Measurements from ENCODE around the gene ASTN2. TPM values are rescaled to one million over a fixed set of nuclear protein-coding genes. Genes with fewer than 3 reads are reported as not detected.

The ASTN2 gene
- total and polyA plus RNA-seq, 9 of the 15 experiments (the other 6 are each of a cell fraction or from before 2014, with no cell fraction given): 0.56 to 3.5 (median 1.9) TPM

DNA sequence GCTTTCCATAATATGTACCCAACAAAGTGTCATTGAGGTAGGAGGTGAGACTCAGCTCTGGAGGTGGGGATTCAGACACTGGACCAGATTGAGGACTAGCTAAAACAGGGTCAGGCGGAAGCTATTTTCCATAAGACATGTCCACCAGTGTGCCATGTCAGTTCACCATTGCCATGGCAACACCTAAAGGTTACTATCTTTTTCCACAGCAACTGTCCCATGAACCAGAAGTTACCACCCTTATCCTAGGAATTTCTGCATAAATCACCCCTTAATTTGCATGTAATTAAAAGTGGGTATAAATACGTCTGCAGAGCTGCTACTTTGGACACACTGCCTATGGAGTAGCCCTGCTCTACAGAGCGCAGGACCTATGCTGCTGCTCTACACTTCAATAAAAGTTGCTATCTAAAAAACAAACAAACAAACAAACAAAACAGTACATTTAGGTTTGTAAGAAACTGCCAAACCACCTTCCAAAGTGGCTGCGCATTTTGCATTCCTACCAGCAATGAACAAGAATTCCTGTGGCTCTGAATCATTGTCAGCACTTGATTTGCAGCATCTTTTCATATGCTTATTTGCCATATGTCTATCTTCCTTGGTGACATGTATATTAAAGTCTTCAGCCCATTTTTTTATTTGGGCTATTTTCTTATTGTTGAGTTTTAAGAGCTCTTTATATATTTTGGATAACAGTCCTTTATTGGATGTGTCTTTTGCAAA lies 745.7 kb downstream of the ASTN2 start:
- TF ChIP-seq RFX1 (IDR thresholded peaks at IDR 0.05) (0 out of 2 replicates have a peak, but pooled peaks have one; percentile 19), BMI1 (IDR thresholded peaks at IDR 0.05; ENCODE audit: low read length) (no peak)
- WGBS (ENCODE audit: insufficient coverage, low coverage, missing lambda C conversion rate): 13% methylated on average over 4 of the region's 4 CpGs
- DNase-seq (ENCODE audit: extremely low read depth in 1 of 4, low spot score in 3 of 4) (no peak), ATAC-seq (no peak), FAIRE-seq (no peak)
- H3K27me3 ChIP-seq (ENCODE audit: control insufficient read depth in 2 of 2, insufficient read depth in 2 of 2, low read length in 2 of 2): no peaks in the 10 kb centered on the region
- H3K27ac ChIP-seq (ENCODE audit: extremely low read depth, low read depth, low read length): no peak overlapping the region
- no peak overlapping the region for H3K9ac ChIP-seq (ENCODE audit: insufficient read depth in 1 of 2, low read depth in 2 of 2, low read length in 2 of 2)
- no peaks in the 10 kb centered on the region for H4K20me1 ChIP-seq (replicated peaks; ENCODE audit: control insufficient read depth, insufficient read depth, low read length)
- no peaks in the 10 kb centered on the region for H3K36me3 ChIP-seq (ENCODE audit: control insufficient read depth, insufficient read depth, low read length)
- in situ Hi-C loops (cut with MboI) (no loop called here), intact Hi-C loops (cut with micrococcal nuclease) (no loop called here)
- POLR2A ChIA-PET: interaction anchor here (0.7 kb wide), 1 partner anchor 19 kb away, joined by 3 read pairs; no protein-coding TSS in a partner anchor
- H2AFZ ChIP-seq (ENCODE audit: low read depth, low read length): no peak overlapping the region
- no peak overlapping the region for H3K4me2 ChIP-seq (ENCODE audit: insufficient read depth, low read length)
- no peaks in the 10 kb centered on the region for H3K4me1 ChIP-seq (replicated peaks in 1 of 2; ENCODE audit: control insufficient read depth in 2 of 2, insufficient read depth in 2 of 2, low read length in 2 of 2)
- CTCF ChIA-PET (ENCODE audit: low intra/inter-chr PET ratio): no interaction called here
- no peak overlapping the region for H3K4me3 ChIP-seq
- no TSS peak for BruUV-seq (replicated peaks)
- H3K9me1 ChIP-seq (ENCODE audit: control insufficient read depth, insufficient read depth, low read length): no peaks in the 10 kb centered on the region
- no peaks in the 10 kb centered on the region for H3K9me3 ChIP-seq (replicated peaks; ENCODE audit: control insufficient read depth, insufficient read depth, low read depth, low read length)
- no peaks in the 10 kb centered on the region for H3K79me2 ChIP-seq (ENCODE audit: control insufficient read depth, insufficient read depth, low read length)

DNA sequence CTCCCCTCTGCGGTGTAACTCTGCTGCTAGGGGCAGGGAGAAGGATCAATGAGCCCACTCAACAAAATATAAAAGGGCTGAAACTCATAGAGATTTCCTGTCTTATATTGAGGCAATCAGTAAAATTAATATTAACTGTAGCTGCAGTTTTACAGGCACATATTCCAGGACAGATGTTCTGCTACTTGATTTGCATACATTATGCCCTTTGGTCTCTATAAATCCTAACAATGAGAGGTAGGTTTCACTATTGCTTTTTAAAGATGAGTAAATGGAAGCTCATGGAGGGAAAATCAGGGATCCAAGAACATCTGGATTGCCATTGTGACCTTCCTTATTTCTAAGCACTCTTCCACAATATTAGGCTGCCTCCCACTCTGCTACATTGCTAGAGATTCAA lies 751.3 kb downstream of the ASTN2 start:
- Histone ChIP-seq H3K9ac (ENCODE audit: insufficient read depth in 1 of 2, low read depth in 2 of 2, low read length in 2 of 2) (no peak overlapping the region), H2AFZ (ENCODE audit: low read depth, low read length) (no peak overlapping the region), H3K79me2 (ENCODE audit: control insufficient read depth, insufficient read depth, low read length) (no peaks in the 10 kb centered on the region), H3K36me3 (ENCODE audit: control insufficient read depth, insufficient read depth, low read length) (no peaks in the 10 kb centered on the region), H4K20me1 (replicated peaks; ENCODE audit: control insufficient read depth, insufficient read depth, low read length) (no peaks in the 10 kb centered on the region), H3K9me3 (replicated peaks; ENCODE audit: control insufficient read depth, insufficient read depth, low read depth, low read length) (no peaks in the 10 kb centered on the region), H3K27ac (ENCODE audit: extremely low read depth, low read depth, low read length) (no peak overlapping the region), H3K9me1 (ENCODE audit: control insufficient read depth, insufficient read depth, low read length) (no peaks in the 10 kb centered on the region), H3K4me3 (no peak overlapping the region), H3K4me2 (ENCODE audit: insufficient read depth, low read length) (no peak overlapping the region), H3K27me3 (ENCODE audit: control insufficient read depth in 2 of 2, insufficient read depth in 2 of 2, low read length in 2 of 2) (no peaks in the 10 kb centered on the region), H3K4me1 (replicated peaks in 1 of 2; ENCODE audit: control insufficient read depth in 2 of 2, insufficient read depth in 2 of 2, low read length in 2 of 2) (no peaks in the 10 kb centered on the region)
- intact Hi-C loops (cut with micrococcal nuclease) (loop anchor here (5.0 kb wide), 1 partner anchor 91 kb away; no protein-coding TSS in a partner anchor), in situ Hi-C loops (cut with MboI) (no loop called here)
- 0% methylated on average over 1 of the region's 1 CpG for WGBS (ENCODE audit: insufficient coverage, low coverage, missing lambda C conversion rate)
- DNase-seq (ENCODE audit: extremely low read depth in 1 of 4, low spot score in 3 of 4) (no peak), ATAC-seq (no peak), FAIRE-seq (no peak)
- no TSS peak for BruUV-seq (replicated peaks)
- ChIA-PET POLR2A (no interaction called here), CTCF (ENCODE audit: low intra/inter-chr PET ratio) (no interaction called here)
- TF ChIP-seq, protein P1, sequence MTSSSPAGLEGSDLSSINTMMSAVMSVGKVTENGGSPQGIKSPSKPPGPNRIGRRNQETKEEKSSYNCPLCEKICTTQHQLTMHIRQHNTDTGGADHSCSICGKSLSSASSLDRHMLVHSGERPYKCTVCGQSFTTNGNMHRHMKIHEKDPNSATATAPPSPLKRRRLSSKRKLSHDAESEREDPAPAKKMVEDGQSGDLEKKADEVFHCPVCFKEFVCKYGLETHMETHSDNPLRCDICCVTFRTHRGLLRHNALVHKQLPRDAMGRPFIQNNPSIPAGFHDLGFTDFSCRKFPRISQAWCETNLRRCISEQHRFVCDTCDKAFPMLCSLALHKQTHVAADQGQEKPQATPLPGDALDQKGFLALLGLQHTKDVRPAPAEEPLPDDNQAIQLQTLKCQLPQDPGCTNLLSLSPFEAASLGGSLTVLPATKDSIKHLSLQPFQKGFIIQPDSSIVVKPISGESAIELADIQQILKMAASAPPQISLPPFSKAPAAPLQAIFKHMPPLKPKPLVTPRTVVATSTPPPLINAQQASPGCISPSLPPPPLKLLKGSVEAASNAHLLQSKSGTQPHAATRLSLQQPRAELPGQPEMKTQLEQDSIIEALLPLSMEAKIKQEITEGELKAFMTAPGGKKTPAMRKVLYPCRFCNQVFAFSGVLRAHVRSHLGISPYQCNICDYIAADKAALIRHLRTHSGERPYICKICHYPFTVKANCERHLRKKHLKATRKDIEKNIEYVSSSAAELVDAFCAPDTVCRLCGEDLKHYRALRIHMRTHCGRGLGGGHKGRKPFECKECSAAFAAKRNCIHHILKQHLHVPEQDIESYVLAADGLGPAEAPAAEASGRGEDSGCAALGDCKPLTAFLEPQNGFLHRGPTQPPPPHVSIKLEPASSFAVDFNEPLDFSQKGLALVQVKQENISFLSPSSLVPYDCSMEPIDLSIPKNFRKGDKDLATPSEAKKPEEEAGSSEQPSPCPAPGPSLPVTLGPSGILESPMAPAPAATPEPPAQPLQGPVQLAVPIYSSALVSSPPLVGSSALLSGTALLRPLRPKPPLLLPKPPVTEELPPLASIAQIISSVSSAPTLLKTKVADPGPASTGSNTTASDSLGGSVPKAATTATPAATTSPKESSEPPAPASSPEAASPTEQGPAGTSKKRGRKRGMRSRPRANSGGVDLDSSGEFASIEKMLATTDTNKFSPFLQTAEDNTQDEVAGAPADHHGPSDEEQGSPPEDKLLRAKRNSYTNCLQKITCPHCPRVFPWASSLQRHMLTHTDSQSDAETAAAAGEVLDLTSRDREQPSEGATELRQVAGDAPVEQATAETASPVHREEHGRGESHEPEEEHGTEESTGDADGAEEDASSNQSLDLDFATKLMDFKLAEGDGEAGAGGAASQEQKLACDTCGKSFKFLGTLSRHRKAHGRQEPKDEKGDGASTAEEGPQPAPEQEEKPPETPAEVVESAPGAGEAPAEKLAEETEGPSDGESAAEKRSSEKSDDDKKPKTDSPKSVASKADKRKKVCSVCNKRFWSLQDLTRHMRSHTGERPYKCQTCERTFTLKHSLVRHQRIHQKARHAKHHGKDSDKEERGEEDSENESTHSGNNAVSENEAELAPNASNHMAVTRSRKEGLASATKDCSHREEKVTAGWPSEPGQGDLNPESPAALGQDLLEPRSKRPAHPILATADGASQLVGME (CRISPR knock-in tag; IDR thresholded peaks at IDR 0.05): no peak
- TF ChIP-seq SPI1 (IDR thresholded peaks at IDR 0.05; ENCODE audit: borderline replicate concordance, low read depth, low read length) (no peak), ZNF695 (CRISPR knock-in tag; IDR thresholded peaks at IDR 0.05) (no peak), HMG20B (CRISPR knock-in tag; IDR thresholded peaks at IDR 0.05) (no peak), SMARCB1 (IDR thresholded peaks at IDR 0.05; ENCODE audit: insufficient read length, low read depth) (no peak), ZNF282 (CRISPR knock-in tag; IDR thresholded peaks at IDR 0.05) (no peak)
- TF ChIP-seq, protein P2, sequence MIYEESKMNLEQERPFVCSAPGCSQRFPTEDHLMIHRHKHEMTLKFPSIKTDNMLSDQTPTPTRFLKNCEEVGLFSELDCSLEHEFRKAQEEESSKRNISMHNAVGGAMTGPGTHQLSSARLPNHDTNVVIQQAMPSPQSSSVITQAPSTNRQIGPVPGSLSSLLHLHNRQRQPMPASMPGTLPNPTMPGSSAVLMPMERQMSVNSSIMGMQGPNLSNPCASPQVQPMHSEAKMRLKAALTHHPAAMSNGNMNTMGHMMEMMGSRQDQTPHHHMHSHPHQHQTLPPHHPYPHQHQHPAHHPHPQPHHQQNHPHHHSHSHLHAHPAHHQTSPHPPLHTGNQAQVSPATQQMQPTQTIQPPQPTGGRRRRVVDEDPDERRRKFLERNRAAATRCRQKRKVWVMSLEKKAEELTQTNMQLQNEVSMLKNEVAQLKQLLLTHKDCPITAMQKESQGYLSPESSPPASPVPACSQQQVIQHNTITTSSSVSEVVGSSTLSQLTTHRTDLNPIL (CRISPR knock-in tag; IDR thresholded peaks at IDR 0.05): no peak

All from K562 (cell line).